ACC112 (cell line): ENCODE measurements around the gene DYNLRB1.
"Not testable (repeated sequence)": the region's sequence is repeated elsewhere in the genome, so short reads cannot be mapped to it uniquely, and the experiment has no call there.

ENCODE experiments used
- H2AFZ ChIP-seq: fragments of 200-600 bp; sonication (generic); one replicate; pipeline ENCODE4 v1.6.0; 2017; ENCODE audit warnings: antibody characterized with exemption, low read length; ENCODE audit not compliant: unreplicated experiment
- H3K27ac ChIP-seq: fragments of 200-600 bp; sonication (generic); 2 replicates; pipeline ENCODE4 v1.5.1; 2014; ENCODE audit warnings: low read depth, mild to moderate bottlenecking, antibody characterized with exemption, low read length, moderate library complexity
- H3K27me3 ChIP-seq: fragments of 200-600 bp; sonication (generic); 2 replicates; pipeline ENCODE4 v1.6.1; 2014; ENCODE audit warnings: mild to moderate bottlenecking, antibody characterized with exemption, low read length, moderate library complexity, mixed read lengths; ENCODE audit not compliant: insufficient read depth
- H3K36me3 ChIP-seq: fragments of 200-600 bp; sonication (generic); 2 replicates; pipeline ENCODE4 v1.6.1; 2016; ENCODE audit warnings: mild to moderate bottlenecking, antibody characterized with exemption, low read length, moderate library complexity, mixed read lengths; ENCODE audit not compliant: insufficient read depth
- H3K4me1 ChIP-seq: fragments of 200-600 bp; sonication (generic); one replicate; pipeline ENCODE4 v1.6.1; 2016; ENCODE audit warnings: low read length, mixed read lengths; ENCODE audit not compliant: insufficient read depth, unreplicated experiment, control insufficient read depth
- H3K4me3 ChIP-seq: fragments of 200-600 bp; sonication (generic); 2 replicates; pipeline ENCODE4 v1.5.1; 2014; ENCODE audit warnings: mild to moderate bottlenecking, low read depth, low read length
- H3K79me2 ChIP-seq: fragments of 200-600 bp; sonication (generic); one replicate; pipeline ENCODE4 v1.6.0; 2016; ENCODE audit warnings: low read length; ENCODE audit not compliant: control insufficient read depth, unreplicated experiment, insufficient read depth

DYNLRB1 gene

GRCh38 chr20:34512266-34512954 lies 3.8 kb upstream of the DYNLRB1 start:
- peaks cover 11% of the 10 kb centered on the region for H3K36me3 ChIP-seq
- H3K27ac ChIP-seq: peak overlapping the region; percentile 65
- peaks cover 3% of the 10 kb centered on the region for H3K79me2 ChIP-seq
- no peak overlapping the region for H2AFZ ChIP-seq
- peaks cover 7% of the 10 kb centered on the region for H3K4me1 ChIP-seq
- no peaks in the 10 kb centered on the region for H3K27me3 ChIP-seq
- H3K4me3 ChIP-seq: no peak overlapping the region

GRCh38 chr20:34512955-34513419 lies 3.2 kb upstream of the DYNLRB1 start:
- Histone ChIP-seq H3K27ac (peak overlapping the region; percentile 65), H3K27me3 (no peaks in the 10 kb centered on the region), H3K4me1 (peaks cover 7% of the 10 kb centered on the region), H2AFZ (no peak overlapping the region), H3K36me3 (peaks cover 7% of the 10 kb centered on the region), H3K4me3 (no peak overlapping the region), H3K79me2 (peaks cover 8% of the 10 kb centered on the region)

DNA sequence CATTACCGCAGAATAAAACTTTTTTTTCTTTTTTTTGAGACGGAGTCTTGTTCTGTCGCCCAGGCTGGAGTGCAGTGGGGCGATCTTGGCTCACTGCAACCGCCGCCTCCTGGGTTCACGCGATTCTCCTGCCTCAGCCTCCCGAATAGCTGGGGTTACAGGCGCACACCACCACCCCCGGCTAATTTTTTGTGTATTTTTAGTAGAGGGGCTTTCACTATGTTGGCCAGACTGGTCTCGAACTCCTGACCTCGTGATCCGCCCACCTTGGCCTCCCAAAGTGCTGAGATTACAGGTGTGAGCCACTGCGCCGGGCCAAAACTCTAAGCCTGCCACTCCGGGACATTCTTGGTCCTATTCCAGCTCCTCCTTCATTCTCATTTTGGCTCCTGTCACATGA lies 2.2 kb upstream of the DYNLRB1 start:
- H3K4me3 ChIP-seq, H3K27me3 ChIP-seq, H2AFZ ChIP-seq, H3K27ac ChIP-seq, H3K36me3 ChIP-seq, H3K4me1 ChIP-seq: not testable (repeated sequence)
- peaks cover 19% of the 10 kb centered on the region for H3K79me2 ChIP-seq

- Histone ChIP-seq H2AFZ (peak overlapping the region; percentile 0), H3K27me3 (no peaks in the 10 kb centered on the region), H3K4me1 (peaks cover 7% of the 10 kb centered on the region), H3K79me2 (peaks cover 24% of the 10 kb centered on the region), H3K27ac (peak overlapping the region; percentile 83; the same call in 1 of the 2 replicates), H3K4me3 (peak overlapping the region; percentile 78), H3K36me3 (0 out of 2 replicates have a peak, but pooled peaks cover 3% of the 10 kb centered on the region)
Measured at GRCh38 chr20:34514897-34515483, 1.2 kb upstream of the DYNLRB1 start.

- Histone ChIP-seq H3K36me3 (0 out of 2 replicates have a peak, but pooled peaks cover 3% of the 10 kb centered on the region), H3K27me3 (no peaks in the 10 kb centered on the region), H3K4me1 (peaks cover 7% of the 10 kb centered on the region), H3K27ac (peak overlapping the region; percentile 83), H3K4me3 (peak overlapping the region; percentile 78), H3K79me2 (peaks cover 27% of the 10 kb centered on the region), H2AFZ (peak overlapping the region; percentile 24)
Measured at GRCh38 chr20:34515484-34516246, 557 bp upstream of the DYNLRB1 start.

DNA sequence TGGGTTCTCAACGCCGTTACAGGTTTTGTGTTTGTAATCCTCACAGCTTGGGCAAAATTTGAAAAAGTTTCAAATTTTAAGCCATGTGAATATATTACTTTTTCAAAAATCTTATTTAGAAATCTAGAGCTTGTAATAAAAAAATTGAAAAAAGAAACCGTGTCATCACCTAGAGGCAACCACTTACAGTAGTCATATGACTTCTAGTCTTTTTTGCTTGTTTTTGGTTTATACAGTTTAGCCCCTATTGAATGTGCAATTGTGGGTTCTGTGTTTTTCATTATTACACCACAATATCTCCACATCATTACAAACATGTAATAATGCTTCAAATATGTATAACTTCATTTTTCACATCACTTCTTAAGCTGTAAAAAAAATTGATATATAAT lies 888 bp downstream of the DYNLRB1 start:
- Histone ChIP-seq H3K27me3 (no peaks in the 10 kb centered on the region), H3K4me3 (peak overlapping the region; percentile 78), H2AFZ (peak overlapping the region; percentile 8), H3K27ac (peak overlapping the region; percentile 83), H3K4me1 (peaks cover 7% of the 10 kb centered on the region), H3K79me2 (peaks cover 38% of the 10 kb centered on the region), H3K36me3 (0 out of 2 replicates have a peak, but pooled peaks cover under 1% of the 10 kb centered on the region)

DNA sequence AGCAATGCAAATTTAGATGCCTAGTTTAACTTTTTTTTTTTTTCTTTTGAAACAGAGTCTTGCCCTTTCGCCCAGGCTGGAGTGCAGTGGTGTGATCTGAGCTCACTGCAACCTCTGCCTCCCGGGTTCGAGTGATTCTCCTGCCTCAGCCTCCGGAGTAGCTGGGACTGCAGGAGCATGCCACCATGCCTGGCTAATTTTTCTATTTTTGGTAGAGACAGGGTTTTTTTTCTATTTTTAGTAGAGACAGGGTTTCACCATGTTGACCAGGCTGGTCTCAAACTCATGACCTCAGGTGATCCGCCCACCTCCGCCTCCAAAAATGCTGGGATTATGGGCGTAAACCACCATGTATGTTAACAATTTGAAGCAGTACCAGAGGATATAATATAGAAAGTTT lies 2.6 kb downstream of the DYNLRB1 start:
- not testable (repeated sequence) for H3K4me3 ChIP-seq, H3K27me3 ChIP-seq, H2AFZ ChIP-seq, H3K36me3 ChIP-seq, H3K27ac ChIP-seq
- Histone ChIP-seq H3K79me2 (peaks cover 52% of the 10 kb centered on the region), H3K4me1 (peaks cover 21% of the 10 kb centered on the region)

- not testable (repeated sequence) for H3K27ac ChIP-seq, H3K4me3 ChIP-seq, H3K36me3 ChIP-seq, H3K27me3 ChIP-seq, H2AFZ ChIP-seq
- Histone ChIP-seq H3K79me2 (peaks cover 60% of the 10 kb centered on the region), H3K4me1 (peaks cover 26% of the 10 kb centered on the region)
Measured at GRCh38 chr20:34519841-34520240, 3.6 kb downstream of the DYNLRB1 start.

DNA sequence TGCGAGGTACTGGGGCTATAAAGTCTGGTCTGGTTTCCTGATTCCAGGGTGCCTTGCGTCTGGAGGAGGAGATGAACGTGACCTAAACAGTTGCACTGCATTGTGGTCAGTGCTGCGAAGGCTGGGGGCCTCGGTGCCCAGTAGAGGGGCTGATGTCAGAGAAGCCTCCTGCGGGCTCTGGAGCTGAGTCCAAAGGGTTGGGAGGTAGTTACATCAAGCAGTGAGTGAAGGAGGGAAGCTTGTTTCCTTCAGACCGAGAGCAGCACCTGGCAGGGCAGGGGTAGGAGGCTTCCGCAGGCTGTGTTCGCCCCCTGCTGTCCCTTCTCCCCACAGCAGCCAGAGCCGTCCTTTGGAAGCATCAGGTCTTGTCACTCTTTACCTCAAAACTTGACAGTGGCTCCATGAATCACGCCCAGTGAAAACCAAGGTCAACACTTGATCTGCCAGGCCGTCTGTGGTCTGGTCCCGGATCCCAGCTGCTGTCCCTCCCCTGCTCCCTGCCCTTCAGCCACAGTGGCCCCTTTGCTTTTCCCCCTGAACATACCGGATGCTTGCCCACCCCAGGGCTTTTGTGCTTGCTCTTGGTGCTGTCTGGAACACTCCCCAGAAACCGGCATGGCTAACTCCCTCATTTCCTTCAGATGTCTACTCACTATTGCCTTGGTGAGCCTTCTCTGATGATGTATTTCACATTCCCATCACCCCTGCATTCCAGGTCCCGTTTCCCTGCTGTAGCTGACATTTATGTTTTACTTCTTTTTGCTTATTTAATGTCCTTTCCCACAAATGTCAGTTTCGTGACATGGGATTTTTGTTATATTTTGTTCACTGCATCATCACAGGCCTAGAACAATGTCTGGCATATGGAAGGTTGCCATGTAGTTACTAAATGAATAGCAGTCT lies 7.0 kb downstream of the DYNLRB1 start:
- Histone ChIP-seq H3K27ac (peak overlapping the region; percentile 76), H3K27me3 (no peaks in the 10 kb centered on the region), H3K79me2 (peaks cover 69% of the 10 kb centered on the region), H3K36me3 (peaks cover 13% of the 10 kb centered on the region), H3K4me1 (peaks cover 40% of the 10 kb centered on the region), H3K4me3 (no peak overlapping the region), H2AFZ (no peak overlapping the region)

DNA sequence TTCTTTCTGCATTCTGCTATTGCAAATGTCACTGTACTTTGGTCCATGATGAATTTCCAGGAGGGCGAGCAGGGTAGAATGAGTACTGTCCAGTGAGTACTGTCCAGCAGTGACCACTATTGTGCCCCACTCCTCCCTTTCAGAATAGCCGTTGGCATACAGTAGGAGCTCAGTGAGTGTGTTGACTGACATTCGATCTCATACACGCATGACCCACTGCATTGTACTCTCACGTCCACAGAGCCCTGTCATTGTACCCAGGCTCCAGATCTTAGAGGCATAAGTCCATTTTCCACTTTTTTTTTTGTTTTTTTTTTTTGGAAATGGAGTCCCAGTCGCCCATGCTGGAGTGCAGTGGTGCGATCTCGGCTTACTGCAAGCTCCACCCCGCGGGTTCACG lies 8.2 kb downstream of the DYNLRB1 start:
- Histone ChIP-seq H2AFZ (no peak overlapping the region), H3K4me3 (no peak overlapping the region), H3K27me3 (no peaks in the 10 kb centered on the region), H3K27ac (peak overlapping the region; percentile 76; the same call in 1 of the 2 replicates), H3K36me3 (peaks cover 13% of the 10 kb centered on the region), H3K79me2 (peaks cover 61% of the 10 kb centered on the region), H3K4me1 (peaks cover 40% of the 10 kb centered on the region)
